ENCODE results near the gene GPC6. TPM values are rescaled to one million over a fixed set of nuclear protein-coding genes. Genes with fewer than 3 reads are reported as not detected.

Gene GPC6
- total RNA-seq, 1 donor from 2014 or later, result 42.9 TPM

- Mint-ChIP-seq H3K27ac (no peak overlapping the region), H3K36me3 (no peaks in the 10 kb centered on the region), H3K27me3 (ENCODE audit: insufficient read depth, low read depth) (peaks cover 2% of the 10 kb centered on the region), H3K9me3 (no peaks in the 10 kb centered on the region), H3K4me3 (no peak overlapping the region), H3K4me1 (no peaks in the 10 kb centered on the region)
- no peaks in the 10 kb centered on the region for H3K27me3 ChIP-seq
- H3F3A ChIP-seq (ENCODE audit: low read depth), result no peaks in the 10 kb centered on the region
- H3K79me2 ChIP-seq (ENCODE audit: low read depth), result no peaks in the 10 kb centered on the region
- H3K4me2 ChIP-seq, result no peak overlapping the region
- H3K9ac ChIP-seq, result no peak overlapping the region
- TF ChIP-seq CTCF (IDR thresholded peaks at IDR 0.05), result no peak
- TF ChIP-seq EZH2phosphoT487 (IDR thresholded peaks at IDR 0.05), result no peak
- no peak for TF ChIP-seq EZH2 (IDR thresholded peaks at IDR 0.05)
- H3K4me1 ChIP-seq, result peaks cover 5% of the 10 kb centered on the region
- H3K9me3 ChIP-seq (ENCODE audit: low read depth), result no peaks in the 10 kb centered on the region
- no peak overlapping the region for H2AFZ ChIP-seq (replicated peaks)
- H3K27ac ChIP-seq, result no peak overlapping the region
- no peaks in the 10 kb centered on the region for H3K36me3 ChIP-seq
- H3K4me3 ChIP-seq, result no peak overlapping the region
- no peak for DNase-seq (ENCODE audit: low spot score)
- no peaks in the 10 kb centered on the region for H4K20me1 ChIP-seq (ENCODE audit: low read depth)
Observed at GRCh38 chr13:93325303-93326233, 99.0 kb downstream of the GPC6 start.

GRCh38 chr13:93326234-93326811 is 99.7 kb downstream of the GPC6 start:
- Histone ChIP-seq H3K36me3 (no peaks in the 10 kb centered on the region), H3F3A (ENCODE audit: low read depth) (no peaks in the 10 kb centered on the region), H4K20me1 (ENCODE audit: low read depth) (no peaks in the 10 kb centered on the region), H3K4me2 (no peak overlapping the region), H3K4me3 (no peak overlapping the region), H3K27me3 (no peaks in the 10 kb centered on the region), H3K9ac (no peak overlapping the region), H3K27ac (no peak overlapping the region), H3K4me1 (peaks cover 5% of the 10 kb centered on the region), H3K79me2 (ENCODE audit: low read depth) (no peaks in the 10 kb centered on the region), H3K9me3 (ENCODE audit: low read depth) (no peaks in the 10 kb centered on the region), H2AFZ (replicated peaks) (no peak overlapping the region)
- DNase-seq (ENCODE audit: low spot score), result no peak
- no peak overlapping the region for H3K4me3 Mint-ChIP-seq
- TF ChIP-seq EZH2 (IDR thresholded peaks at IDR 0.05) (no peak), CTCF (IDR thresholded peaks at IDR 0.05) (no peak), EZH2phosphoT487 (IDR thresholded peaks at IDR 0.05) (no peak)
- no peaks in the 10 kb centered on the region for H3K4me1 Mint-ChIP-seq
- no peaks in the 10 kb centered on the region for H3K36me3 Mint-ChIP-seq
- H3K27me3 Mint-ChIP-seq (ENCODE audit: insufficient read depth, low read depth), result peaks cover 2% of the 10 kb centered on the region
- H3K27ac Mint-ChIP-seq, result no peak overlapping the region
- H3K9me3 Mint-ChIP-seq, result no peaks in the 10 kb centered on the region

- Histone ChIP-seq H3K4me2 (no peak overlapping the region), H3K79me2 (ENCODE audit: low read depth) (no peaks in the 10 kb centered on the region), H3K27me3 (no peaks in the 10 kb centered on the region), H3K36me3 (no peaks in the 10 kb centered on the region), H4K20me1 (ENCODE audit: low read depth) (no peaks in the 10 kb centered on the region), H3K4me1 (peaks cover 5% of the 10 kb centered on the region), H2AFZ (replicated peaks) (no peak overlapping the region), H3K4me3 (no peak overlapping the region), H3F3A (ENCODE audit: low read depth) (no peaks in the 10 kb centered on the region), H3K9ac (no peak overlapping the region), H3K27ac (no peak overlapping the region), H3K9me3 (ENCODE audit: low read depth) (no peaks in the 10 kb centered on the region)
- no peaks in the 10 kb centered on the region for H3K4me1 Mint-ChIP-seq
- peaks cover 17% of the 10 kb centered on the region for H3K9me3 Mint-ChIP-seq
- DNase-seq (ENCODE audit: low spot score), result no peak
- no peak overlapping the region for H3K27ac Mint-ChIP-seq
- no peak overlapping the region for H3K4me3 Mint-ChIP-seq
- H3K27me3 Mint-ChIP-seq (ENCODE audit: insufficient read depth, low read depth), result no peaks in the 10 kb centered on the region
- TF ChIP-seq EZH2 (IDR thresholded peaks at IDR 0.05), result no peak
- TF ChIP-seq EZH2phosphoT487 (IDR thresholded peaks at IDR 0.05), result no peak
- no peak for TF ChIP-seq CTCF (IDR thresholded peaks at IDR 0.05)
- no peaks in the 10 kb centered on the region for H3K36me3 Mint-ChIP-seq
Observed at GRCh38 chr13:93328943-93329342, 102.3 kb downstream of the GPC6 start.

All from neural progenitor cell (in vitro differentiated cells).